Activated T-cell treated with anti-CD3 and anti-CD28 coated beads, Interleukin-2, amount 50 U/mL, for 4 hours (primary cell): ENCODE results near the gene TMEM62. TPM values are rescaled to one million over a fixed set of nuclear protein-coding genes. Genes with fewer than 3 reads are reported as not detected.
"Not testable (repeated sequence)": the region's sequence is repeated elsewhere in the genome, so short reads cannot be mapped to it uniquely, and the experiment has no call there.

Source experiments
- ATAC-seq, 2 donors: fragments of 200-7000 bp; cut with Tn5 transposase; one replicate each; pipeline ENCODE4 v1.10.0; 2021
- DNase-seq: peaks from one replicate; pipeline ENCODE4 v3.0.0-alpha.2; 2020
- H3K27me3 Mint-ChIP-seq: one replicate; pipeline ENCODE4 v1.8.0; 2021; ENCODE audit warnings: low read depth, mixed read lengths
- H3K36me3 Mint-ChIP-seq: one replicate; pipeline ENCODE4 v1.8.0; 2022; ENCODE audit warnings: mixed read lengths; ENCODE audit not compliant: insufficient read depth
- H3K4me1 Mint-ChIP-seq: one replicate; pipeline ENCODE4 v1.8.0; 2021; ENCODE audit warnings: low read depth, mixed read lengths
- H3K4me3 Mint-ChIP-seq: one replicate; pipeline ENCODE4 v1.8.0; 2021; ENCODE audit warnings: mild to moderate bottlenecking, moderate library complexity, mixed read lengths
- H3K9me3 Mint-ChIP-seq: one replicate; pipeline ENCODE4 v1.8.0; 2021; ENCODE audit warnings: mixed read lengths
- total RNA-seq, 3 donors: library from RNA; stranded (reverse); gene quantifications; one replicate each; pipeline ENCODE4 v1.2.1, GENCODE V29; 2021

Gene TMEM62
- total RNA-seq, 3 donors from 2014 or later: 7.9 to 10.5 (median 9.4) TPM

DNA sequence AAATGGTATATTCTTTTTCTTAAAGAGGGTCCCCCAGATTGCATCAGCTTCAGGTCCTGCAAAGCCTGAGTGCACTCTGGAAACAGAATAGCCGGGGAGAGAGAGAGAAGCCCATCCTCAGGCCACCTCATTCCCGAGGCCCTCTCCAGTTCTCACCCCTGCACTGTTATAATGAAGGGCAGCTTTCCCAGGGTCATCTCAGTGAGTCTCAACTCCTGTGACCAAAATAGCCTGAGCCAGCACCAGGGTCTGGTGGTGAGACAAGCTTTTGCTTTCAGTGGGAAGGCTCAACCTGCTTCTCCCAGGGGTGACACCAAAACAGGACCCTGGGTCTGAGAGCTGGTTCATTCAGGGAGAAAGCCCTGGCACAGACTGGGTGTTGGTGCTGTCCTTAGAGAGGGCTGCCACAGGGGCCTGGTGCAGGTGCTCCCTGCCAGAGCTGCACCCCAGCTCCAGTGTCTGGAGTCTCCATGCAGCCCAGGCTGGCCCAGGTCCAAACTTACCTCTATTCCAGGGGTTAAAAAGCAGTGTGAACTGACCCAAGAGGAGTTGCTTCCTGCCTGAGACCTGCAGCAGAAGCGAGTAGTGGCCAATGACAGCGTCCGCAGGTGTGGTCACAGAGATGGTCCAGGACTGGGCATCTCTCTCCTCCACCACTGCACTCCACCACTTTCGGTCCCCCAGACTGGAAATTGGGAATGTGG lies 81.4 kb downstream of the TMEM62 start:
- no peak for ATAC-seq
- H3K9me3 Mint-ChIP-seq: no peaks in the 10 kb centered on the region
- no peaks in the 10 kb centered on the region for H3K4me1 Mint-ChIP-seq
- no peaks in the 10 kb centered on the region for H3K36me3 Mint-ChIP-seq
- H3K4me3 Mint-ChIP-seq: no peak overlapping the region
- H3K27me3 Mint-ChIP-seq: peaks cover 13% of the 10 kb centered on the region
- no peak for DNase-seq

DNA sequence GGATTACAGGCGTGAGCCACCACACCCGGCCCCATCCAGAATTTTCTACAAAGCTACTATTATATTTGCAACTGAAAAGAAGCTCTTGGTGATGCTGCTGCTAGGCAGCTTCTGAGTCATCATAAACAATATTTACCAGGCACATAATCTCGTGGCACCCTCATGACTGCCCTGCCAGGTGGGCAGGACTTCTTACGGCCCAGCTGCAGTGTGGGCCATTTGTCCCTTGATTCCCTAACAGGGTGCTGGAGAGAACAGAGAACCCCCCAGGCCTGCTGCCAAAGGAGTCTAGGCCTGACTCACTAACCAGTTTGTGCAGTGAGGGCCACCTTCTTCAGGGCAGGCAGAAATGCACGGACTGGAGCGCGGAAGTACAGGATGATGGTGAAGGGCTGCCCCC lies 82.6 kb downstream of the TMEM62 start:
- ATAC-seq: no peak
- peaks cover 12% of the 10 kb centered on the region for H3K27me3 Mint-ChIP-seq
- no peaks in the 10 kb centered on the region for H3K9me3 Mint-ChIP-seq
- no peaks in the 10 kb centered on the region for H3K36me3 Mint-ChIP-seq
- DNase-seq: no peak
- H3K4me3 Mint-ChIP-seq: no peak overlapping the region
- H3K4me1 Mint-ChIP-seq: no peaks in the 10 kb centered on the region

GRCh38 chr15:43218908-43219706 lies 85.7 kb downstream of the TMEM62 start:
- H3K9me3 Mint-ChIP-seq: no peaks in the 10 kb centered on the region
- no peaks in the 10 kb centered on the region for H3K4me1 Mint-ChIP-seq
- H3K27me3 Mint-ChIP-seq: peaks cover 14% of the 10 kb centered on the region
- ATAC-seq (no peak), DNase-seq (no peak)
- H3K36me3 Mint-ChIP-seq: no peaks in the 10 kb centered on the region
- H3K4me3 Mint-ChIP-seq: no peak overlapping the region

DNA sequence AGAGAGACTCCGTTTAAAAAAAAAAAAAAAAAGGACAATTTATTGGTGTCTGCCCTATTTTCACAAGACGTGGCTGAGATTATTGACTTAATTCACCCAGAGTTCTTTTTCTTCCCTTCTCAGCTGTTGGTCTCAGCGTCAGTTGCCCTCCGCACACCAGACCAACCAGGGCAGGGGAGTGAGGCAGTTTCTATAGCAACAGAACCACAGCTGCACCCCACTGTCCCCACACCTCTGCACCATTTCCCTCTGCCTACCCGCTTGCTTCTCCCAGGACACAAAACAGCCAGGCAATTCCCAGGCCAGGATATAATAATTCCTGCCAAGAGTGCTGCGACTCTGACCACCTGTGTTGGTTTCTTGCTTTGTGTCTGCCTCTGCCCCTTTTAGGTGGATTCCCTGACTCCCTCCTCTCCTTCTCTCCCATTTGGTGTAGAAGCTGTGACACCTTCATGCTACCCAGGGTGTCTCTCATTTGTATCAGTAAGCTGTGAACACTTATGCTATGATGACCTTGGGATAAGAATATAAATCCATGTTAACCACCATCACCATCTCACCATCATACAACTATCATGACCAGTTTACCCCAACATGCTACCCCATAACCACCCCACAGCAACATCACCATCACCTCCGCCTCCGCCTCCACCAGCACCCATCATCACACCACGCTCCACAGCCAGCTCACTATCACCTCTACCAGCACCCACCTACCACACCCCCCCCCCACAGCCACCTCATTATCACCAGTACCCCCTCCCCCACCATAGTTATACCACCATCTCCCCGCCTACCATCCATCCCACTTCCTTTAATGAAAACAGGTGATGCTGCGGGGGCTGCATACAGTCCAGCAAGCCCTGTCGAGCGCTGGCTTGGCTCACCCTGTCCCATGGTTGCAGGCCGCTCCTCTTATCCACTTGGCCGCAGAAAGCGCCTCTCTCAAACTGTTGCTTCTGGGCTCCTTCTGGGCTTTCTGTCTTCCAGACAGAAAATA lies 86.8 kb downstream of the TMEM62 start:
- peaks cover 14% of the 10 kb centered on the region for H3K27me3 Mint-ChIP-seq
- no peak overlapping the region for H3K4me3 Mint-ChIP-seq
- ATAC-seq (no peak), DNase-seq (no peak)
- no peaks in the 10 kb centered on the region for H3K9me3 Mint-ChIP-seq
- H3K4me1 Mint-ChIP-seq: no peaks in the 10 kb centered on the region
- H3K36me3 Mint-ChIP-seq: no peaks in the 10 kb centered on the region

DNA sequence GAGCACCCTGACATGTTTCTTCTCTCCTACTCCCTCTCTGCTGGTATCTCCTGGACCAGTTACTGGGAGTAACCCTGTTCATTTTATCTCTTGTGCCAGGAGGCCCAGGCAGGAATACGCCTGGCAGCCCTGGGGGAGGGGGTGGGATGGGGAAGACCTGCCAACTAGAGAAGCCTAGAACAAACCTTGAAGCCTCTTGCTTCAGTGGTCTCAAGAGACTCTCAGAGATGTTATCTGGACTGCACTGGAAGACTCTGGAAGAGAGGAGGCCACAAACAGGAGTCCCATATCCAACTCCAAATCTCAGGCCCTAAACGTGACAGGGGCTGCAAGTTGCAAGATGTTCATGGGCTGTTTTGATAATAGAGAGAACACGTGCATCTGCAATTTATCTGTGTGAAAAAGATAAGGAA lies 87.6 kb downstream of the TMEM62 start, which contains the start of gene EPB42:
EPB42 (minus strand) TSS at position 28 of the 413 bp plus-strand sequence. CDS start 193 bp downstream, outside the sequence.
- H3K4me3 Mint-ChIP-seq: no peak within 1 kb of the TSS
- peaks cover 4% of the 10 kb centered on the region for H3K4me1 Mint-ChIP-seq
- no peaks in the 10 kb centered on the region for H3K36me3 Mint-ChIP-seq
- no peaks in the 10 kb centered on the region for H3K9me3 Mint-ChIP-seq
- no peak for ATAC-seq
- DNase-seq: no peak
- H3K27me3 Mint-ChIP-seq: peaks cover 20% of the 10 kb centered on the region

DNA sequence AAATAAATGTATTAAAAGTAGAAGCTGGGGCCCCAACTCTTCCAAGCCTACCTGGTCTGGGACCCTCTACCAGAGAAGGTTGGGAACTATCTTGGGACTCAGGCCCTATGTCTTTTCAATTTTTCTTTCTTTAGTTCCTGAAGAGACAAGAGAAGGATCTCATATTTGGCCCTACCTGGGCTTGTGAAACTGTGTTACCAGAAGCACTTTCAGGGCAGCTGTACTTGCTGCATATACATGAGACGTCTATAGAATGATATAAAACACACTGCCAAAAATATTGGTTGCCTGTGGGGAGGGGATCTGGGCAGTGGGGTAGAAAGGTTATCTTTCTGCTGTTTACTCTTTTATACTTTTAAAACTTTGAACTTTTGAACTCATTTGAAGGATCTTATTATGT lies 88.0 kb downstream of the TMEM62 start:
- DNase-seq (no peak), ATAC-seq (no peak)
- H3K4me3 Mint-ChIP-seq: no peak overlapping the region
- H3K4me1 Mint-ChIP-seq: peaks cover 4% of the 10 kb centered on the region
- H3K36me3 Mint-ChIP-seq: no peaks in the 10 kb centered on the region
- no peaks in the 10 kb centered on the region for H3K9me3 Mint-ChIP-seq
- peaks cover 20% of the 10 kb centered on the region for H3K27me3 Mint-ChIP-seq

GRCh38 chr15:43225201-43225949 lies 92.0 kb downstream of the TMEM62 start:
- H3K36me3 Mint-ChIP-seq: no peaks in the 10 kb centered on the region
- no peaks in the 10 kb centered on the region for H3K9me3 Mint-ChIP-seq
- H3K4me1 Mint-ChIP-seq: peaks cover 4% of the 10 kb centered on the region
- ATAC-seq (peak; percentile 72 to 94), DNase-seq (no peak)
- no peak overlapping the region for H3K4me3 Mint-ChIP-seq
- peaks cover 13% of the 10 kb centered on the region for H3K27me3 Mint-ChIP-seq

- H3K36me3 Mint-ChIP-seq, ATAC-seq, H3K4me1 Mint-ChIP-seq, DNase-seq, H3K4me3 Mint-ChIP-seq, H3K9me3 Mint-ChIP-seq: not testable (repeated sequence)
- H3K27me3 Mint-ChIP-seq: peaks cover 13% of the 10 kb centered on the region
Measured at GRCh38 chr15:43225950-43226255, 92.5 kb downstream of the TMEM62 start.

DNA sequence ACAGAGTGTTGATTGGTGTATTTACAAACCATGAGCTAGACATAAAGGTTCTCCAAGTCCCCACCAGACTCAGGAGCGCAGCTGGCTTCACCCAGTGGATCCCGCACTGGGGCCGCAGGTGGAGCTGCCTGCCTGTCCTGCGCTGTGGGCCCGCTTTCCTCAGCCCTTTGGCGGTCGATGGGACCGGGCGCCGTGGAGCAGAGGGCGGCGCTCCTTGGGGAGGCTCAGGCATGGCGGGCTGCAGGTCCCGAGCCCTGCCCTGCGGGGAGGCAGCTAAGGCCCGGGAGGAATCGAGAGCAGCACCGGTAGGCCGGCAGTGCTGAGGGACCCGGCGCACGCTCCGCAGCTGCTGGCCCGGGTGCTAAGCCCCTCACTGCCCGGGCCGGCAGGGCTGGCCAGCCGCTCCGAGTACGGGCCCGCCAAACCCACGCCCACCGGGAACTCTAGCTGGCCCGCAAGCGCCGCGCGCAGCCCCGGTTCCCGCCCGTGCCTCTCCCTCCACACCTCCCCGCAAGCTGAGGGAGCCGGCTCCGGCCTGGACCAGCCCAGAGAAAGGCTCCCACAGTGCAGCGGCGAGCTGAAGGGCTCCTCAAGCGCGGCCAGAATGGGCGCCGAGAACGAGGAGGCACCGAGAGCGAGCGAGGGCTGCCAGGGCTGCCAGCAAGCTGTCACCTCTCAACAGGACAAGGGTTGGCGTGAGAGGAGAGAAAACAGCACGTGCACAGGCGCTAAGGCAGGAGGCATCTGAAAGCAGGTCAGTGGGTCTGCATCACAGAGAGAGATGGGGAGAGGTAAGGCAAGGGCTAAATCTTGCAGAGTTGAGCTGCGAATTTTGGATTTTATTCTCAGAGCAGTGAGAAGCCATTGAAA lies 93.3 kb downstream of the TMEM62 start:
- Mint-ChIP-seq H3K27me3 (peaks cover 8% of the 10 kb centered on the region), H3K36me3 (no peaks in the 10 kb centered on the region), H3K9me3 (no peaks in the 10 kb centered on the region), H3K4me3 (no peak overlapping the region), H3K4me1 (peaks cover 4% of the 10 kb centered on the region)
- DNase-seq (no peak), ATAC-seq (no peak)

GRCh38 chr15:43229977-43230376 lies 96.6 kb downstream of the TMEM62 start:
- DNase-seq (no peak), ATAC-seq (no peak)
- Mint-ChIP-seq H3K9me3 (no peaks in the 10 kb centered on the region), H3K4me3 (no peak overlapping the region), H3K4me1 (peaks cover 4% of the 10 kb centered on the region), H3K36me3 (no peaks in the 10 kb centered on the region), H3K27me3 (peaks cover 8% of the 10 kb centered on the region)

DNA sequence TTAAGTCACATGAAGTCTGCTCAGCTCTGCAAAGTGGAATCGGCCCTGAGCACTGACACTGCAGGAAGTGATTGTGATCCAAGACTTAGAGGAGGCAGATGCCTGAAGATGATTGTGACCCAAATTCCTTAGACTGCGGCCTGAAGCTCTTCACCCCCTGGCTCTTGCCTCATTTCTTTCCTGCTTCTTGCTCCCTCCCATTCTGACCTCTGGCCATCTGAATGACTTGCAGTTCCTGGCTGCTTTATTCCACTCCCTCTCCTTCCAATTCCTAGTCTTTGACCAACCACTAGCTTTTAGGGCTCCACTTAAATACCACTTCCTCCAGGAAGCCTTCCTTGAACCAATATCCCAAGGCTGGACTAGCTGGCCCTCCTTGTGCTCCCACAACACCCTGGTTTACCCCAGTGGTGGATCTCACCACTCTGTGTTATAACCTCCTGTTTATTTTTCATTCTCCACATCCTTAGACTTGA lies 97.3 kb downstream of the TMEM62 start:
- no peaks in the 10 kb centered on the region for H3K36me3 Mint-ChIP-seq
- peaks cover 2% of the 10 kb centered on the region for H3K4me1 Mint-ChIP-seq
- no peak for DNase-seq
- ATAC-seq: no peak
- no peaks in the 10 kb centered on the region for H3K9me3 Mint-ChIP-seq
- H3K4me3 Mint-ChIP-seq: no peak overlapping the region
- peaks cover 5% of the 10 kb centered on the region for H3K27me3 Mint-ChIP-seq

- no peak for DNase-seq
- Mint-ChIP-seq H3K27me3 (peaks cover 2% of the 10 kb centered on the region), H3K36me3 (no peaks in the 10 kb centered on the region), H3K9me3 (no peaks in the 10 kb centered on the region), H3K4me1 (no peaks in the 10 kb centered on the region), H3K4me3 (no peak overlapping the region)
- ATAC-seq: no peak
Measured at GRCh38 chr15:43232289-43232874, 99.0 kb downstream of the TMEM62 start.
